ENCODE results near the gene KIF22. TPM values are rescaled to one million over a fixed set of nuclear protein-coding genes. Genes with fewer than 3 reads are reported as not detected.

Gene KIF22
- 100 to 1,000 TPM in 1 of 5 donors, 10 to 100 TPM in 4; 11.1 to 229 (median 26.8) TPM for total RNA-seq
- 10 to 100 TPM; 53.6 to 88.5 (median 59.2) TPM for polyA plus RNA-seq
- long read RNA-seq, donor 1, transcript KIF22-201 (14 exons, 2,113 nt), result major isoform, 5 of 14 reads
- long read RNA-seq, donor 1, partial matches to known transcripts, result 9 of 14 reads
- long read RNA-seq, donor 1, other reads (novel, unspliced or antisense), result 0 of 14 reads
- long read RNA-seq, donor 2, transcript KIF22-201 (14 exons, 2,113 nt), result major isoform, 9 of 24 reads
- long read RNA-seq, donor 2, partial matches to known transcripts, result 15 of 24 reads
- long read RNA-seq, donor 2, other reads (novel, unspliced or antisense), result 0 of 24 reads
- long read RNA-seq, donor 3, transcript KIF22-201 (14 exons, 2,113 nt), result major isoform, 5 of 15 reads
- long read RNA-seq, donor 3, partial matches to known transcripts, result 10 of 15 reads
- long read RNA-seq, donor 3, other reads (novel, unspliced or antisense), result 0 of 15 reads
- long read RNA-seq, donor 4, result 0 reads
- long read RNA-seq, donor 5, transcript KIF22-201 (14 exons, 2,113 nt), result major isoform, 5 of 15 reads
- long read RNA-seq, donor 5, partial matches to known transcripts, result 10 of 15 reads
- long read RNA-seq, donor 5, other reads (novel, unspliced or antisense), result 0 of 15 reads
- long read RNA-seq, donor 6, transcript KIF22-201 (14 exons, 2,113 nt), result major isoform, 12 of 54 reads
- long read RNA-seq, donor 6, partial matches to known transcripts, result 42 of 54 reads
- long read RNA-seq, donor 6, other reads (novel, unspliced or antisense), result 0 of 54 reads
- long read RNA-seq, donor 7, partial matches to known transcripts, result 15 of 17 reads
- long read RNA-seq, donor 7, other reads (novel, unspliced or antisense), result 0 of 17 reads
- long read RNA-seq, donor 8, transcript KIF22-201 (14 exons, 2,113 nt), result major isoform, 11 of 25 reads
- long read RNA-seq, donor 8, partial matches to known transcripts, result 14 of 25 reads
- long read RNA-seq, donor 8, other reads (novel, unspliced or antisense), result 0 of 25 reads
- long read RNA-seq, donor 9, result 0 reads
- long read RNA-seq, donor 10, partial matches to known transcripts, result 0 of 1 reads
- long read RNA-seq, donor 10, other reads (novel, unspliced or antisense), result 0 of 1 reads

DNA sequence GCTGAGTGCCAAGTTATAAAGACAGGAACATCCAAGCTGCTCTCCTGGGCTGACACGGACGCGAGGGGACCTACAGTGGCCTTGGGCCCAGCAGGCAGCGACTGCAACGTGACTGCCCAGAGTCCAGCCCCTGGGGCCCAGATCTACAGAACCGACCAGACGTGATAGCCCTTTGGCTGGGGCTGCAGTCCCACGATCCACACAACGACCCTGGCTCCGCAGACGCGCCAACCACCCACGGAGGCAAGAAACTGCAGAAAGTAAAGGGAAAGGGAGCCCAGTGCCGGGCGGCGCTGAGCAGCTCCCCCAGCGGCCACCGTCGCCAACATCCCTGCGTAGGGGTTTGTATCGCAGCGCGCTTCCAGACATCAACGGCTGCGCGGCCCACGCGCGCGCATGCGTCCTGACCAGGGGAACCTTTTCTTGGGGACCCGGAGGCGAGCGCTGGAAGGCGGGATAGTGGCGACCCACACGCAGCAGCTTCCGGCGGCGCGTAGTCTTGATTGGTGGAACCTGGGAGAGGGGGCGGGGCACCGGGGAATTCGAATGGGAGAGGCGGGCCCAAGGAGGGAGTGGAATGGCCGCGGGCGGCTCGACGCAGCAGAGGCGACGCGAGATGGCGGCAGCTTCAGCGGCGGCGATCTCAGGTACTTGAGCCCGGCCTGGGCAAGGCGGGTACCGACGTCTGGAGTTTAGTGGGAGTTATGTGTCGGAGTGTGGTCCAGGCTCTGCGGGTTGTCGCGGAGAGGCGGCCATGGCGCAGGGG is at the start of gene KIF22:
Gene KIF22 (plus strand): TSS at position 569 of the 766 bp plus-strand sequence. CDS start 9 bp downstream, at position 578.
- intact Hi-C loops (cut with DNase I; ENCODE audit: low total_unique reads), result no loop called here
- peak; percentile 100 for DNase-seq
- no peak for TF ChIP-seq POLR2A (IDR thresholded peaks at IDR 0.05)
- peak; percentile 74 to 97 (median 83) for TF ChIP-seq POLR2AphosphoS5 (IDR thresholded peaks at IDR 0.05)
- TF ChIP-seq EP300 (IDR thresholded peaks at IDR 0.05), result no peak
- TF ChIP-seq, protein P1, sequence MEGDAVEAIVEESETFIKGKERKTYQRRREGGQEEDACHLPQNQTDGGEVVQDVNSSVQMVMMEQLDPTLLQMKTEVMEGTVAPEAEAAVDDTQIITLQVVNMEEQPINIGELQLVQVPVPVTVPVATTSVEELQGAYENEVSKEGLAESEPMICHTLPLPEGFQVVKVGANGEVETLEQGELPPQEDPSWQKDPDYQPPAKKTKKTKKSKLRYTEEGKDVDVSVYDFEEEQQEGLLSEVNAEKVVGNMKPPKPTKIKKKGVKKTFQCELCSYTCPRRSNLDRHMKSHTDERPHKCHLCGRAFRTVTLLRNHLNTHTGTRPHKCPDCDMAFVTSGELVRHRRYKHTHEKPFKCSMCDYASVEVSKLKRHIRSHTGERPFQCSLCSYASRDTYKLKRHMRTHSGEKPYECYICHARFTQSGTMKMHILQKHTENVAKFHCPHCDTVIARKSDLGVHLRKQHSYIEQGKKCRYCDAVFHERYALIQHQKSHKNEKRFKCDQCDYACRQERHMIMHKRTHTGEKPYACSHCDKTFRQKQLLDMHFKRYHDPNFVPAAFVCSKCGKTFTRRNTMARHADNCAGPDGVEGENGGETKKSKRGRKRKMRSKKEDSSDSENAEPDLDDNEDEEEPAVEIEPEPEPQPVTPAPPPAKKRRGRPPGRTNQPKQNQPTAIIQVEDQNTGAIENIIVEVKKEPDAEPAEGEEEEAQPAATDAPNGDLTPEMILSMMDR (IDR thresholded peaks at IDR 0.05), result peak in 5 of 7 experiments; percentile 60 to 83 (median 67)
- Histone ChIP-seq H3K27me3 (no peaks in the 10 kb centered on the region), H3K4me1 (peaks cover 4 to 34% (median 25%) of the 10 kb centered on the region in 4 donors), H3K4me3 (peak within 1 kb of the TSS; percentile 67 to 92 (median 84)), H3K9me3 (no peaks in the 10 kb centered on the region), H3K36me3 (no peaks in the 10 kb centered on the region), H3K27ac (peak within 1 kb of the TSS; percentile 86 to 91 (median 90))
- WGBS, 5 donors, result 0 to 1% (median 0%) methylated on average over 56 to 67 of the region's 67 CpGs

DNA sequence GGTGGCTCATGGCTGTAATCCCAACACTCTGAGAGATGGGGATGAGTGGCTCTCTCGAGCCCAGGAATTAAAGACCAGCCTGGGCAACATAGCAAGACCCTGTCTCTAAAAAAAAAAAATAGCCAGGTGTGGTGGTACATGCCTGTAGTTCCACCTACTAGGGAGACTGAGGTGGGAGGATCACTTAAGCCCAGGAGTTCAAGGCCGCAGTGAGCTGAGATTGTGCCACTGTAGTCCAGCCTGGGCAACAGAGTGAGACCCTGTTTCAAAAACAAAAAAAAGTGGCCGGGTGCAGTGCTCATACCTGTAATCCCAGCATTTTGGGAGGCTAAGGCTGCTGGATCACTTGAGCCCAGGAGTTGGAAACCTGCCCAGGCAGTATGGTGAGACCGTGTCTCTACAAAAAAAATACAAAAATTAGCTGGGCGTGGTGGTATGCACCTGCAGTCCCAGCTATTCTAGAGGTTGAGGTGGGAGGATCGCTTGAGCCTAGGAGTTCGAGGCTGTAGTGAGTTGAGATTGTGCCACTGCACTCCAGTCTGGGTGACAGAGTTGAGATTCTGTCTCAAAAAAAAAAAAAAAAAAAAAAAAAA is 47.8 kb upstream of the KIF22 start:
- H3K27ac ChIP-seq, result no peak overlapping the region
- no peaks in the 10 kb centered on the region for H3K36me3 ChIP-seq
- H3K27me3 ChIP-seq, result no peaks in the 10 kb centered on the region
- TF ChIP-seq, protein P1 (IDR thresholded peaks at IDR 0.05), result no peak
- TF ChIP-seq EP300 (IDR thresholded peaks at IDR 0.05) (no peak), POLR2AphosphoS5 (IDR thresholded peaks at IDR 0.05) (no peak), POLR2A (IDR thresholded peaks at IDR 0.05) (no peak)
- WGBS, 5 donors, result 74 to 80% (median 77%) methylated on average over 7 of the region's 7 CpGs
- intact Hi-C loops (cut with DNase I; ENCODE audit: low total_unique reads), result no loop called here
- no peak overlapping the region for H3K4me3 ChIP-seq
- H3K4me1 ChIP-seq, result peaks cover 0 to 18% (median 4%) of the 10 kb centered on the region in 4 donors
- no peak for DNase-seq
- H3K9me3 ChIP-seq, result no peaks in the 10 kb centered on the region

DNA sequence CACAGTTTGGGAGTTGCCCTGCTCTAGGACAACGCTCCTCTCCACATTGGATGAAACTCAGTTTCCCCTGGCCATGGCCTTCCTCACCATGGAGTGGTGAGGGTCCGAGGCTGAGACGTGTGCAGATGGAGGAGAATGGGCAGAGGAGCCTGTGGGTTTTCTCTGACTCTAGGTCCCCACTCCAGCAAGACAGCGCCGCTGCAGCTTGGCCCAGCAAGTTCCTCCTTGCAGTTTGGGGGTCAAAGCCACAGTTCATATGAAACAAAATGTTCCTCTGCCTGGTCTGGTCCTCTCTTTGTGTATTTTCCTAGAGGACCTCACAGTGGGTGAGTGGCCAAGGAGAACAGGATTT is 47.1 kb upstream of the KIF22 start:
- Histone ChIP-seq H3K27ac (no peak overlapping the region), H3K4me1 (peaks cover 0 to 18% (median 4%) of the 10 kb centered on the region in 4 donors), H3K9me3 (no peaks in the 10 kb centered on the region), H3K36me3 (no peaks in the 10 kb centered on the region), H3K27me3 (no peaks in the 10 kb centered on the region), H3K4me3 (no peak overlapping the region)
- WGBS, 5 donors, result 79 to 92% (median 82%) methylated on average over 5 of the region's 5 CpGs
- DNase-seq, result no peak
- intact Hi-C loops (cut with DNase I; ENCODE audit: low total_unique reads), result no loop called here
- no peak for TF ChIP-seq POLR2A (IDR thresholded peaks at IDR 0.05)

DNA sequence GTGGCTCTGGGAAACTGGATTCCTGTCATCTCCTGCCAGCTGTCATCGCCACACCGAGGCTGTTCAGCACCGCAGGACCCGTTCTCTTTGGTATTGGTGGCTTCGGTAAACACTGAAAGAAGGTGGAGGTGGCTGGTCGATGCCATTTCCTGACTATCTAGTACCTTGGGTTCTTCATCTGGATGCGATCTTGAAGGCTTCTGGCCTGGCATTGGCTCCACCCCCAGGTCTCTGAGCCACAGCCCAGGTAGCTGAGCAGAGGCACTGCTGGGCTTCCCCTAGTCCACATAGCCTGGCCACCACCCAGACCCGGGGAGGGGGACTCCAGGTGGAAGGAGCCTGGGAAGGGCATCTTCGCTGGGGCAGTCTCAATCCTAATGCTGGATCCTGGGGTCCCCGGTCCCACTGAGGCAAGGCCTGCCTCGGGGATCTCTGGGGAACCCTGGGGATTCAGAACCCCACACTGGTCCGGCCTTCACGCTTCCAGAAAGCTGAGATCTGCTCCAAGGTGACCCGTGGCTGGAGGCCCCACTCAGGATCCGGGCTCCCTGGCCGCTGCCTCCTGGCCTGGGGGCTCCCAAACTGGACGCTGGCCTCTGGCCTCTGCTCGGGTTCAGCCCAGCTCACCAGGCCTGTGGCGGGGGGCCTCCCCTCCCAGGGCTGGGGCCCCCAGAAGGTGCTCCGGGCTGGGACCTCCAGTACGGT is 46.6 kb upstream of the KIF22 start:
- peaks cover 0 to 18% (median 4%) of the 10 kb centered on the region in 4 donors for H3K4me1 ChIP-seq
- no peaks in the 10 kb centered on the region for H3K27me3 ChIP-seq
- peak overlapping the region in 3 of 5 donors; percentile 61 to 81 (median 72) for H3K27ac ChIP-seq
- no peaks in the 10 kb centered on the region for H3K9me3 ChIP-seq
- intact Hi-C loops (cut with DNase I; ENCODE audit: low total_unique reads), result no loop called here
- TF ChIP-seq POLR2A (IDR thresholded peaks at IDR 0.05) (no peak), POLR2AphosphoS5 (IDR thresholded peaks at IDR 0.05) (no peak), EP300 (IDR thresholded peaks at IDR 0.05) (no peak)
- TF ChIP-seq, protein P1 (IDR thresholded peaks at IDR 0.05), result no peak
- WGBS, 5 donors, result 80 to 84% (median 81%) methylated on average over 9 to 21 of the region's 21 CpGs
- H3K36me3 ChIP-seq, result no peaks in the 10 kb centered on the region
- peak overlapping the region in 3 of 4 donors; percentile 43 to 51 (median 48) for H3K4me3 ChIP-seq
- no peak for DNase-seq
